Measurements from ENCODE around the gene PCSK6.

Gene PCSK6

DNA sequence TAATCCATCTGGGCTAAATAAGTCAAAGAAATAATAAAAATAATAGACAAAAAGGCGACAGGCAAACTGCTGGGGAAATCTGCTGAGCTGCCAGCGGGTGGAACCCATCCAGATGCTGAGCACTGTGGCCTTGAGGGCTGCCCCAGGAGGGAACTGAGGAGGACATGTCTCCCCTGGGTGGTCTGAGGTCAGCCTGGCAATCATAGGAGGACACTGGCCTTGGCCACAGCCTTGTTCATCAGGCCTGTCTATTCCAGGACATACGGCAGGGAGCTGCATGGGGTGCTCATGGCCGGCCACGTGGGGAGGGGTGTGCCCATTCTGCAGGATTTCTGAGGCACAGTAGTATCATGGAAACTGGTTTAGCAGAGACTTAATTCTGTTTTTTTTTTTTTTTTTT, 173.0 kb downstream of the PCSK6 start:
- H3K4me1 Mint-ChIP-seq (ENCODE audit: low read depth), result peaks cover 13% of the 10 kb centered on the region
- no peaks in the 10 kb centered on the region for H3K36me3 Mint-ChIP-seq
- H3K9me3 Mint-ChIP-seq (ENCODE audit: low read depth), result no peaks in the 10 kb centered on the region
- no peak overlapping the region for H3K4me3 Mint-ChIP-seq
- no peak overlapping the region for H3K27ac Mint-ChIP-seq
- peaks cover 2% of the 10 kb centered on the region for H3K27me3 Mint-ChIP-seq

DNA sequence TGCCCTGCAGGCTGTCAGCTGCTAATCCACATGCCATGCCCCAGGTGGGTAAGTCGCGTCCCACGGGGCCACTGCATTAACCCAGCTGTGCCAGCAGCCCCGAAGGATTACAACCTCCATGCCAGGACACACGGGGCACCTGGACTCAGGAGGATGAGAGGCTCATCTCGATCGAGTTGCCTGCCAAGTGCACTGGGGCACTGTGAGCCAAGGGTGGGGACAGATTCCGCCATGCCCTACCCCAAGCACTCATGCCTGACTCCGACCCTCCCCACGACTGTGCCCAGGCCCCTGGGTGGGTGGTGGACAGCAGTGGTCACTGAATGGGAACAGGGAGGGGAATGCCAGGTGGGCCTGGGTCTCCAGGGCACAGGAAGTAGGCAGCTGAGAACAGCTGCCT, 173.8 kb downstream of the PCSK6 start:
- Mint-ChIP-seq H3K4me1 (ENCODE audit: low read depth) (peaks cover 7% of the 10 kb centered on the region), H3K4me3 (no peak overlapping the region), H3K27ac (no peak overlapping the region)

DNA sequence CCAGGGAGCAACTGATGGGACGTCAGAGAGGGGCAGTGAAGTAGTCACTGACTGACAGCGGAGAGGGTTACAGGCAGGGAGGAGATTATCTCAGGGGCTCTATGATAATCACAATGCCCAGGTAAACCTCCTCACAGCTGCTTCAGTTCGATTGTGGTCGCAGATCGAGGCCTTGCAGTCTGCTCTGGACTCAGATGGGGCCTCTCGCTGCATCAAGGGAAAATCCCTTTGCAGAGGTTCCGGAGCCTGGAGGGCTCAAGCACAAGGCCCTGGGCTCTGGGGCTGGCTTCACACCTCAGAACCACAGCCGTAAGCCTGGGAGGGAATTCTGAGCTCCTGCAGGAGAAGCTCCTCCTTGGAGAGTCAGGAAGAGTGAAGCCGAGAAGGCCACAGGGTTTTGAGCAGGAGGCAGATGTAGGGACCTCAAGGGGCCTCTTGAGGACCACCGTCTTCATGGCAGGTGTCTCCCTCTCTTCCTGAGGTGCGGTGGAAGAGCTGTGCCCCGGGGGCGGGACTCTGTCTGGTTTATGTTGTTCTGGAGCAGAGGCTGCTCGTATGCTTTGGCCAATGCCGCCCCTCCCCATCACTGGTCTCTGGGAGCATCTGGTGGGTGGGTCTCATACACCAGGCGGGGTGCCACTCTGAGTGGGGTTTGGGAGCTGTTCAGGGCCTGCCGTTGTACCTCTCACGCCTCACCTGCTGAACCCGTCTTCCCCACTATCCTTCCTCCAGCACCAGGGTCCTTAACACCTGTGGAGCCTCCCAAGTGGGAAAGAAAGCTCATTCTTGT, 175.0 kb downstream of the PCSK6 start:
- no peaks in the 10 kb centered on the region for H3K9me3 Mint-ChIP-seq (ENCODE audit: low read depth)
- no peaks in the 10 kb centered on the region for H3K36me3 Mint-ChIP-seq
- no peak overlapping the region for H3K4me3 Mint-ChIP-seq
- H3K27ac Mint-ChIP-seq, result no peak overlapping the region
- H3K4me1 Mint-ChIP-seq (ENCODE audit: low read depth), result no peaks in the 10 kb centered on the region
- H3K27me3 Mint-ChIP-seq, result peaks cover 2% of the 10 kb centered on the region

More for the DNA sequence above, 173.8 kb downstream of the PCSK6 start:
- Mint-ChIP-seq H3K36me3 (no peaks in the 10 kb centered on the region), H3K9me3 (ENCODE audit: low read depth) (no peaks in the 10 kb centered on the region), H3K27me3 (peaks cover 2% of the 10 kb centered on the region)

DNA sequence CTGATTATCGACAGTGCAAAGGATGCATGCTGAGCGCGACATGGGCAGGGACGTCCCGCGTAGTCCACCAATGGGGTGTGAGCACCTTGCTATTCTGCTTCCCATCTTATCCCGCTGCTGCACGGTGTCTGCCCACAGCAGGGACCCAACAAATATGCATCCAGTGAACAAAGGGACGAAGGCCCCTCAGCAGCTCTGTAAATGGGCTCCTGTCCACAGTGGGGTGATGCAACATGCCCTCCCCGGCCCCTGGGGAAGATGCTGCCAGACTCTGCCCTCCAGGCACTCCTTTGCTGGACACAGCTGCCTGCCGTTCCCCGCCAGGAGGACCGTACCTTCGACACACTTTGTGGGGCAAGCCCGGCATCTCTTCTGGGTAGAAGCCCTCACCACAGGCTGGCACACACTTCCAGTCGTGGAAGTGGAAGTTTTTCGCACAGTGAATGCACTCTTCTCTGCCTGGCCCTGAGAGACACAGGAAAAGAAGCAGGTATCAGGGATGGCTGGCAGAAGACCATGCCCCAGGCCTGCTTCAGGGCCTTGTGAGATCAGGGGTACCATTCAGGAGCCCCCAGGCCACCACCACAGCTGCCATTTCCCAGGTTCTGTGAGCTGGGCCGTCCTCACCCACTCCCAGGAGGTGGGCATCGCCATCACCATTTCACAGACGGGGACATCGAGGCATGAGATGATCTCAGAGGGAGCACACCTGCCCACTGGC, 176.3 kb downstream of the PCSK6 start:
- no peak overlapping the region for H3K27ac Mint-ChIP-seq
- H3K4me1 Mint-ChIP-seq (ENCODE audit: low read depth), result no peaks in the 10 kb centered on the region
- no peaks in the 10 kb centered on the region for H3K9me3 Mint-ChIP-seq (ENCODE audit: low read depth)
- H3K27me3 Mint-ChIP-seq, result peaks cover 2% of the 10 kb centered on the region
- no peaks in the 10 kb centered on the region for H3K36me3 Mint-ChIP-seq
- H3K4me3 Mint-ChIP-seq, result no peak overlapping the region

DNA sequence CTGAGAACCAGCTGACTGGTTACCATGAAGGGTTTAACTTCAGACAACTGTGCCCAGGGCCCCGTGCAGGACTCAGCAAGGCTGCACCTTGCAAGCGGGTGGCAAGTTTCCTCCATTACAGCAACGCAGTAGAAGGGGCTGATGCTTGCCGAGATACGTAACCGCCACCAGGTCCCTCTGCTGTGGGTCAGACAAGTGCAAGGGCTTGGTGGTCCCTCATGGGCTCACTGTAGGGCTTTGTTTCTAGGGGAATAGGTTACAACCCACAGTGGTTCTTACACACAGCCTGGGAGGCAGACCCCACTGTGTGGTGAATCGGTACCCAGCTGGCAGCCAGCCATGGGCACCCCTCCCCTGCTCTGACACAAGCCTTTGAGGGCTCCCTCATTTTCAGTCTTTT, 179.0 kb downstream of the PCSK6 start:
- no peaks in the 10 kb centered on the region for H3K4me1 Mint-ChIP-seq (ENCODE audit: low read depth)
- no peak overlapping the region for H3K4me3 Mint-ChIP-seq
- no peaks in the 10 kb centered on the region for H3K36me3 Mint-ChIP-seq
- H3K9me3 Mint-ChIP-seq (ENCODE audit: low read depth), result no peaks in the 10 kb centered on the region
- no peak overlapping the region for H3K27ac Mint-ChIP-seq
- peaks cover 2% of the 10 kb centered on the region for H3K27me3 Mint-ChIP-seq

DNA sequence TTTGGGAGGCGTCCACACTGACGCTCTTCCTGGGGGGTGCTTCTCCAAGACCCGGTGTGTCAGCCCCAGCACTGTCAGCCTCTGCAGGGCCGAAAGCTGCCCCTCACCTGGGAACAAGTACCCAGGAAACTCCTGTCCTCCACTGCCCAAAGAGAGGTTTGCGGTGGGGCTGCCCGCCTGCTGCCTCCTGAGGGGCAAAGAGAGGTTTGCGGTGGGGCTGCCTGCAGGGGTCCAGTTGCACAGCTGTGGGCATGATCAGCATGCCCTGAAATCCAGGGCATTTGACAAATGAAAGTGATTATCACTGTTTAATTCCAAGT, 179.4 kb downstream of the PCSK6 start:
- no peaks in the 10 kb centered on the region for H3K9me3 Mint-ChIP-seq (ENCODE audit: low read depth)
- no peak overlapping the region for H3K4me3 Mint-ChIP-seq
- H3K4me1 Mint-ChIP-seq (ENCODE audit: low read depth), result no peaks in the 10 kb centered on the region
- H3K27me3 Mint-ChIP-seq, result peaks cover 2% of the 10 kb centered on the region
- no peak overlapping the region for H3K27ac Mint-ChIP-seq
- H3K36me3 Mint-ChIP-seq, result no peaks in the 10 kb centered on the region

DNA sequence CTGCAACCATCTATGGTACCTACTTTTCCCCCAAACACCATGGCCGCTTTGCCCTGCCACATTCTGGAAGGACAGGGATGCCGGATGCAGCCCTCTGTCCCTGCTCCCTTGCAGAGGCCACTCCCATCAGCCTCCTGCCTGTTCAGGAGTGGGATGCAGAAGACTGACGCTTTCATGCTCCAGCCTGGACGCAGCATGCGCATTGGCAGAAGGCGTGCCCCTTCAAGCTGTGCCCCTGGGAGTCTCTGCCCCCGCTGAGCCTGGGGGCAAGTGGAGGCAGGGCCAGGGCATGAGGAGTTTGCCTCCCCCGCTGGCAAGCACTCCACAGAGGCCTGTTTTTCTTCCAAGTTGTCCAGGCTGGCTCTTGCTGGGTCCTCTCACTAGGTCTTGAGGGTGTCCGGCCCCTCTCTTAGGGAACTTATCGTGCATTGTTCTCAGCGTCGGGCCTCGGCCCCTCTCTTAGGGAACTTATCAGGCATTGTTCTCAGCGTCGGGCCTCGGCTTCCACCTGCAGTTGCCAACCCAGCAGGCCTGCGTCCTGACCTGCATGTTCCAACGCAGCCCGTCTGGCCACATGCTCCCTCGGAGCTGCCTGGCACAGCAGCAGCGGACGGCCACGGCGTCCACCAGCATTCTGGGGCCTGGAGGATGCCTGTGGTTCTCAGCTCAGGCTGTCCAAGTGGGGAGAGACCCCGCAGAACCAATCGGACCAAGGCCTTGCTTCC, 179.9 kb downstream of the PCSK6 start:
- Mint-ChIP-seq H3K4me3 (no peak overlapping the region), H3K27ac (no peak overlapping the region), H3K4me1 (ENCODE audit: low read depth) (no peaks in the 10 kb centered on the region), H3K27me3 (peaks cover 2% of the 10 kb centered on the region), H3K36me3 (no peaks in the 10 kb centered on the region), H3K9me3 (ENCODE audit: low read depth) (no peaks in the 10 kb centered on the region)

DNA sequence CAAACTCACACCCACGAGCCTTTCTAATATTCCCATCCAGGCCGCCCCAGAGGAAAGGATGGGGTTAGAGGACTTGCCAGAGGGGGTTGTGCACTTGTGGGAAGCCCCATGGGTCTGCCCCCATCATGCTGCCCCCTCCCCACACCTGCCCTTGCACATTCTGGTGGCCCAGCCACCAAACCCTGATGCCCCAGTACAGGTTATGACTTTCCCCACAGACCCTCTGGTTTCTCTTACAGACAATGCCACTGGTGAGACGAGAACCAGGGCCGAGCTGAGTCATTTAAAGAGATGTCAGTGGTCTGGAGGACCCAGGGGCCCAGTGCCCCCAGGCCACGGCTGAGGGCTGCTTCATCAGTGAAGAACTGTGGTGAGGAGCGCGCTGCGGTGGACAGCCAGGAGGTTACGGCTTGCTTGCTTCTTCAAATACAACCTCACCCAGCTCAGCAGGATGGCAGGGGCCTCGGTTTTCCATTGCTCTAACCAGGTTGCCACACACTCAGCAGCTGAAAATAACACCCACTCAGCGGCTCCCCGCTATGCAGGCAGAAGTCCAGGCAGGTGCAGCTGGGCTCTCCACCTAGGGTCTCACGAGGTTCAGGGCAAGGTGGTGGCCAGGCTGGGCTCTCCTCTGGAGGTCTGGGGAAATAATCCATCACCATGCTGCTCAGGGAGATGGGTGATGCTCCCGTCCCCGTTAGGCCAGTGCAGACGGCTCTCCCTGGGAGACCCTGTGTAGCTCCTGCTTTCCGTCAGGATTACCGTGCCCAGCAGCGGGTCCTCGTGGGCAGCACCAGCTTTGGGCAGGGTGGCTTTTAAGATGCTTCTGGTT, 180.7 kb downstream of the PCSK6 start:
- Mint-ChIP-seq H3K4me3 (no peak overlapping the region), H3K27ac (no peak overlapping the region), H3K36me3 (no peaks in the 10 kb centered on the region)

DNA sequence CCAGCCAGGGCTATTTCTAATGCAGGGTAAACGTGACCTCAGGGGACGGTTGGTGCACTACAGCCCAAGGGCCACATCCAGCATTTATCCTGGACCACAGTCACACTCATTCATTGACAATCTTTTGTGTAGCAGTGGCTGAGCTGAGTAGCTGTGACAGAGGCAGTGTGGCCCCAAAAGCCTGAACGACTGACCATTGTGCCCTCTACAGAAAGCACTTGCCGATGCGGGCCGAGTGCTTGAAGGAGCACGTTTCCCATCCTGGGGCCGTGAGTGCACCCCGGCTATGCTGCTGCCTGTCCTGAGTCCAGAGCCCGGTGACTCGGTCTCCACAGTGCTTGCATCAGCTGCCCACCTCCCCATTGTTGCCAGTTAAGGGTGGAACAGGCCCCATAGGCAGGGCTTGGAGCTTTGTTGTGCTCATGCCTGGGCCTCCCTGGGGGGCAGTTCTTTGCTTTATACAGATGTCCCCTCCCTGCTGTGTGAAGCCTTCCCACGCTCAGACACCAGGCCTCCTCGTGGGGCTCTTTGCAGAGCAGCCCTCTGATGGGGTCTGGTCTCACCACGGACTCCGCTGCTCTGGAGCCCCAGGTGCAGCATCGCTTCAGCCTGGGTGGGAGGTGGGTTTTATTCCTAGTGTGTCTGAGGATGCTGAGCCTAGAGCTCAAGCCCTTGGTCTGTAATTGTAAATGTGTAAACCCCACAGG, 181.5 kb downstream of the PCSK6 start:
- Mint-ChIP-seq H3K27me3 (peaks cover 2% of the 10 kb centered on the region), H3K27ac (no peak overlapping the region), H3K36me3 (no peaks in the 10 kb centered on the region), H3K9me3 (ENCODE audit: low read depth) (no peaks in the 10 kb centered on the region), H3K4me1 (ENCODE audit: low read depth) (no peaks in the 10 kb centered on the region), H3K4me3 (no peak overlapping the region)

More for the DNA sequence above, 180.7 kb downstream of the PCSK6 start:
- H3K4me1 Mint-ChIP-seq (ENCODE audit: low read depth), result no peaks in the 10 kb centered on the region
- no peaks in the 10 kb centered on the region for H3K9me3 Mint-ChIP-seq (ENCODE audit: low read depth)
- peaks cover 2% of the 10 kb centered on the region for H3K27me3 Mint-ChIP-seq

DNA sequence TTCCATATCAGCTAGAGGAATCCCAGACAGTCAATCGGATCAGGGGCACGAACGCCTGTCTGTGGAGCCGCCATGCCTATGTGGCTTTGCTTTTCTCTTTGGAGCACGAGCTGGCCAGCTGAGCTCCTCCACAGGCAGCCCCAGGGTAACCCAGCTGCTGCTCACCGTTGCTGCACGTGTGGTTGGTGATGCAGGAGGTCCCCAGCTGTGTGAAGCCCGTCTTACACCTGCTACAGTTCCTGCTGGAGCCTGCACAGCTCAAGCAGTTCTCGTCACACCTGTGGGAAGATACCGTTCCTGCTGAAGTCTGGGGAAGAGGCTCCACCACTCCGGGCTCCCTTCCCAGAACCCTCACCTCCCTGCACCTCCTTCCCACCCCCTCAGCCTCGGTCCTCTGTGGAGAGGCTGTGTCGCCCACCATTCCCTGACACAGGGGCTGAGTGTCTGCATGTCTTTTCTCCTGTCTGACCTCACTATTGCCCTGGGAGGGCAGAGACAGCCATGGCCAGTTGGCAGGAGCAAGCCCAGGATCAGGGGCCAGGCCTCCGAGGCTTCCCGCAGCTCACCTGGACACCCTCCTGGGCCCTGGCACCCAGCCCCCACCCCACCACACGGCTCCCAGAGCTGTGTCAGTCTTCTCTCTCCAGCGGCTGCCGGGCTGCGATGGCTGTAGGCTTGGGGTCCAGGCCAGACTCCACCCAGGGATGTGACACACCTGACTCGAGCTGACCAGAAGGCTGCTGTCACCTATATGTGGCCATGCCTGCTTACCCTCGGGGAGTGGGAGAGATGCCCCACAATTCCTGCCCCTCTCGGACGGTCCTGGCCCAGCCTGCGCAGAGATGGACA, 182.2 kb downstream of the PCSK6 start:
- Mint-ChIP-seq H3K4me3 (no peak overlapping the region), H3K4me1 (ENCODE audit: low read depth) (no peaks in the 10 kb centered on the region), H3K36me3 (no peaks in the 10 kb centered on the region), H3K9me3 (ENCODE audit: low read depth) (no peaks in the 10 kb centered on the region), H3K27me3 (peaks cover 2% of the 10 kb centered on the region), H3K27ac (no peak overlapping the region)

DNA sequence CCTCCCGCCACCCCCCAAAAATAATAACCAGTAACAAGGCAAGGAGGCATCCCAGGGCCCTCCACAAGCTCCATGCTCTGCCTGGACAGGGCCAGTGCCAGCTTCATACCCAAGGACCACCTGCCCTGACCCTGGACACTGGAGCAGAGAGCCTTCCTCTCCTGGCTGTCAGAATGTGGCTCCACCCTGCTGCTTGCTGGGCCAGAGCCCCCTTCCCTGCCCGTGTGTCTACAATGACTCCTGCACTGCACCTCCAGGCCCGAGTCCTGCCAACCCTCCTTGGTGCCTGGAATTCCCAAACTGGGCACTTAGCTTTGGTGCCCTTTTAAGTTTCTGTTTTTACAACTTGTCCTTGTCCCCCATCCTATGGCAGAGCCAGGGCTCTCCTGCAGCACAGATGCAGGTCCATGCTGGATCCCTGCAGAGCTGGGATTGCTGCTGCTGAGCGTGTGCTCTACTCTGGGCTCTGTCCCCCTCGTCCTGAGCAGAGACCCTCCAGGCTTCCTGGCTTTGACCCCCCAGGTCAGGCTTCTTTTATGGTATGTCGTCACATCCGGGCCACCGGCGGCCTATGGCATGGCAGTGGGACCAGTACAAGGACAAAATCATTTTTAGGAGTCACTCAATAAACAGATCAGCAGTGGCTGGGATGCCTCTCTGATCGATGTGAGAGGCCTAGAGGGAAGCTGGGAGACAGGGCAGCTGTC, 183.0 kb downstream of the PCSK6 start:
- no peaks in the 10 kb centered on the region for H3K36me3 Mint-ChIP-seq
- no peak overlapping the region for H3K27ac Mint-ChIP-seq
- no peaks in the 10 kb centered on the region for H3K27me3 Mint-ChIP-seq

DNA sequence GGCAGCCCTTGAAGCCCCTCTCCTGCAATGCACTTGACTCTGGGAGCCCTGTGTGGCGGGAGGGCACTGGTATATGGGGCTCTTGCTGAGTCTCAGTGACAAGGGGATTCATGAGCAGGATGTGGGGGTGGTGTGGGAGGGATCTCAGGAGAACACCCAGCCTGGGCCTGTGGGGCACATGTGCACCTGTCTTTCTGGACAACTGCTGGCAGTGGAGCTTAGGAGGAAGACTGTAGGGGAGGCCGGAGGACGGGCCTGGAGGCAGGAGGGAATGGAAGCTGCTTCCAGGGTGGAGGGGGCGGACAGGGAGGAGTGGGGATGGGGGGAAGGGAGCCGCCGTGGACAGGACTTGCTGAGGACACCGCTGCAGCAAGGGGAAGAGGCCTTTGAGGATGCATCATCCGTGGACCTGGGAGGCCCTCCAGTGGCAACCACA, 183.7 kb downstream of the PCSK6 start:
- no peaks in the 10 kb centered on the region for H3K27me3 Mint-ChIP-seq
- no peak overlapping the region for H3K27ac Mint-ChIP-seq
- H3K4me3 Mint-ChIP-seq, result no peak overlapping the region
- no peaks in the 10 kb centered on the region for H3K4me1 Mint-ChIP-seq (ENCODE audit: low read depth)
- H3K9me3 Mint-ChIP-seq (ENCODE audit: low read depth), result no peaks in the 10 kb centered on the region
- H3K36me3 Mint-ChIP-seq, result no peaks in the 10 kb centered on the region

More for the DNA sequence above, 183.0 kb downstream of the PCSK6 start:
- H3K9me3 Mint-ChIP-seq (ENCODE audit: low read depth), result no peaks in the 10 kb centered on the region
- H3K4me3 Mint-ChIP-seq, result no peak overlapping the region
- H3K4me1 Mint-ChIP-seq (ENCODE audit: low read depth), result no peaks in the 10 kb centered on the region

DNA sequence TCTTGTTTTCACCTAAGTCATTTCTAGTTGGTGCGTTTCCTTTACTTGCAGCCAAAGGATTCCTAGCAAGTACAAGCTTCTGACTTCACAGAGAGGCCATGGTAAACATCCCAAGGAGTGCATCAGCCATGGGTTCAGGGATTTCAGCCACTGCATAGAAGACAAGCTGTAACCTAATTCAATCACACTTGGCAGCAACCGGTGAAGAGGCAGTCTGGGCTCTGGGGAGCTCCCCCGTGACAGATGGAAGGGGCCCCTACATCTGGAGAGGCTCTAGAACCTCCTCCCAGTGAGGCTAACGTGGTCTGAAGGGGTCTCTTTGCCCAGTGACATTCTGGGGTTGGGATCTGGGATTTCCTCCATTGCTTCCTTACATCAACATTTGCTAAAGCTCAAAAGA, 186.1 kb downstream of the PCSK6 start:
- Mint-ChIP-seq H3K36me3 (no peaks in the 10 kb centered on the region), H3K27me3 (no peaks in the 10 kb centered on the region), H3K27ac (no peak overlapping the region), H3K4me1 (ENCODE audit: low read depth) (no peaks in the 10 kb centered on the region), H3K4me3 (no peak overlapping the region), H3K9me3 (ENCODE audit: low read depth) (no peaks in the 10 kb centered on the region)

Data from activated naive CD8-positive, alpha-beta T cell (primary cell).